ENCODE measurements around the gene RETREG1.

Gene RETREG1

DNA sequence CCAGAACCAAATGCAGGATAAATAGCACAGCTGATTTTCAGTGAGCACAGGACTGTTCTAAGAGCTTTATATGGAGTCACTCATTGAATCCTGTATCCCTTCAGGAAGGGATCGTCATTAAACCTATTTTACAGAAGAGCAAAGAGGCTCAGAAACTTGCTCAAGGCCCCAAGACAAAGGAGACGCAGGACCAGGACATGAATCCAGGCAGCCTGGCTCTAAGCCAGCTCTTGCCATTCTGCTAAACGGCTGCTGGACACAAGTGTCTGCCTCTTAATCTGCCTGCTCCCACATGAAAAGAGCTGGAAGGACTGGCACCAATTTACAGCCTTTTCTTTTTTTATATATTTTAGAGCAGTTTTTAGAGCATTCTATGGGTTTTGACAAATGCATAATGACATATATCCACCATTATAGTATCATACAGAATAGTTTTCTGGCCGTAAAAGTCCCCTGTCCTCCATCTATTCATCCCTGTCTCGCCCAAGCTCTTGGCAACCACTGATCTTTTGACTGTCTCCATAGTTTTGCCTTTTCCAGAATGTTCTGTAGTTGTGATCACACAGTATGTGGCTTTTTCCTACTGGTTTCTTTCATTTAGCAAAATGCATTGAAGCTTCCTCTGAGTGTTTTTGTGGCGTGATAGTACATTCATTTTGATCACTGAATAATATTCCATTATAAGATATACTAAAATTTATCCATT lies 37.5 kb downstream of the RETREG1 start:
- DNase-seq: no peak

- no peak for DNase-seq
Measured at GRCh38 chr5:16578474-16578883, 38.3 kb downstream of the RETREG1 start.

GRCh38 chr5:16577677-16578076 lies 39.1 kb downstream of the RETREG1 start:
- no peak for DNase-seq

GRCh38 chr5:16574789-16575721 lies 41.7 kb downstream of the RETREG1 start:
- no peak for DNase-seq

- DNase-seq: no peak
Measured at GRCh38 chr5:16573401-16573800, 43.4 kb downstream of the RETREG1 start.

- no peak for DNase-seq
Measured at GRCh38 chr5:16572289-16573015, 44.3 kb downstream of the RETREG1 start.

GRCh38 chr5:16571016-16571415 lies 45.8 kb downstream of the RETREG1 start:
- DNase-seq: no peak

GRCh38 chr5:16570121-16570815 lies 46.5 kb downstream of the RETREG1 start:
- DNase-seq: no peak

- DNase-seq: no peak
Measured at GRCh38 chr5:16568875-16569580, 47.8 kb downstream of the RETREG1 start.

- no peak for DNase-seq
Measured at GRCh38 chr5:16567365-16567764, 49.4 kb downstream of the RETREG1 start.

- no peak for DNase-seq
Measured at GRCh38 chr5:16565118-16565517, 51.7 kb downstream of the RETREG1 start.

DNA sequence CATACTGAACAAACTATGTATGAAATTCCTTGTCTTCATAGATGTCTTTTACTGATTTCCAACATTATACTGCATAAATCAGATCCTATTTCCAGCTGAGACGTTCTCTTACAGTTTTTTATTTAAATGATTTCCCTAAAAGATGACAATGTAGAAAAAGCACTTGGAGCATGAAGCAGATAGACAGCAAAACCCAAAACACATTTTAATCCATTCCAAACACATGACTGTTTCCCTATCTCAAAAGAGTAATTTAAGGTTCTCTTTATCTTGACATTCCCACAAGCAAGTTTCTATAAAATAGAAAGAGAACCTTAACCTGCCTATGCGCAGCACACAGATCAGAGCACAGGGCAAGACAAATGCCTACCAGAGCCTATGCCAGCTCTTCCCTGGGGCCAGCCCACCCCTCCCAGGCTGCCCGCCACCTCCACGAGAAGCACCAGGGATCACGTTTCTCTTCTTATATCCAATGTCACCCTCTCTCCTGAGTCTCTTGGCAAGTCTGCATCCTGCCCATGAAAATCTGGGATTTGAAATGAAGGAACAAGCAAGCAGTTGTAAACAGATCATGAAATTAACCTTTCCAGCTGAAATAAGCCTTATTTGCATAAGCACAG lies 52.4 kb downstream of the RETREG1 start:
- no peak for DNase-seq

DNA sequence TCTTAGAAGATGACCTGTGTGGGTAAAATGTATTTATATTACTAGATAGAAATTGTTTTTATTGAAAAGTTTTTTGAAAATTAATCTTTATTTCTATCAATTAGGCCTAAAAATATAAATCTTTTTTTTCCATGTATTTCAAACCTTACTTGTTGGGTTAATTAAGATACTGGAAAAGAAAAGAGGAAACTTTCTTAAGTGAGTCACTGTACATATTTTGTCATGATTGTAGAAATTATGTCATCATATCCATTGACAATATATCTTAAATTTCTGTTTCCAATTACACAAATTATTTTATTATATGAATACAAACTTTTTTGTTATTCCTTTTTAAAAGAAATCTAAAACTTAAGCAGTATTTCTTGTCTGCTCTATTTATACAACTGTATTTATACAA lies 53.1 kb downstream of the RETREG1 start:
- DNase-seq: no peak

DNA sequence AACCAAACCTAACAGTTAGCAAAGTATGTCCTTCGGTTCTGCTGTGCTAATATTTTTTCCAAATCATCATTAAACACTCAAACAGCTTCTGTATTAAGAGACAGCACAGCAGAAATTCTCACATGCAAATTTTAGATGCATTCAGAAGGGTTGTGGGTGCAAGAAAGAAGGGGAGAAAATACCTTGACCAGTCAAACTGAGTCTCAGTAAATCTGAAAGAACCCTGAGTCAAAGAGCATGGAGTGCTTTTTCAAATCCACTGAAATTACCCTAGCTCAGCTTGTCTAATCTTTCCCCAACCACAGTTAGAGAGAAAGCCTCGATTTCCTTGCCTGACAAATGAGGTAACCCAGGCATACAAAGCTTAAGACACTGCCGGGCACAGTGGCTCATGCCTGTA lies 55.1 kb downstream of the RETREG1 start:
- no peak for DNase-seq

DNA sequence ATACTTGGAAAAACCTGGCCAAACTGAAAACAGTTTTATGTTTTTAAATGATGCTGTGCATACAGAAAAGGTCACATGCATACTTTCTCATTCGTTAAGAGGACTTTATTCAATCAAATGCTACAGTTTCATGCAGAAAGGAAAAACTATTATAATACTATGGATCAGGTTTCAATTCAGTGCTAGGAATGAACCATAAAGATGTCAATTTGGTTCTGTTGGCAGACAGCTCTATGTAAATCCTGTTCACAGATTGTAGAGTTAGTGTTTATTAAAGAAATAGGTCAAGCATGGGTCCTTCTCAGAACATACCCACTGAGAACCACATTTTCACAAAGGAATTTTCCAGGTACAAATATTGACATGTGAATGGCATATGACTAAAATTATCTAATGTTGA lies 57.1 kb downstream of the RETREG1 start:
- no peak for DNase-seq

DNA sequence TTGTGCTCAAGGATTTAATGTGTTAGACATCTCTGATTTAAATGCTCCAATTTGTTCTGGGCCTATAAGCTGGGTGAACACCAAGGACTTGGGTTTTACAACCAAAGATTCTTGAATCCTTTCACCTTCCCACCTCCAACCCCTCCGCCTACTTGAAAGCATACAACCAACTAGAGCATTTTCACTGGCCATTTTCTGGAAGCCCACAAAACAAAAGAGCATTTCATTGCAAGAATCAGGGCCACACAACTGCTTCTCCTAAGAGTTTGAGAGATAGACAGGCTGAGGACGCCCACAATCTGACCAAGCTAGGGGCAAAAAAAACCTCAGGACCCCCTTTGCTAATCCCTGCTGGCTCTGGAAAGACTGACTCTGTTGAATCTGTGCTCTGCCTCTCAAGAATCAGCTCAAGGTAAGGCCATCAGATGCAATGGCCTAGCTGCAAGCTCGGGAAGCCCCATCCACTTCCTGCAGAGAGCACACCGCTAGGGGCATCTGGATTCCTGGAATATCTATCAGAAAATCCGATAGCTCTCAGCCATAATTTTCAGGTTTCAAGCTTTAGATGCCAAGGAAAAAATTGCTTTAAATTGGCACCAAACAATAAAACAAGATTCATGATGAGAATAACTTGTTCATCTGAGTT lies 57.7 kb downstream of the RETREG1 start:
- DNase-seq: no peak

- no peak for DNase-seq
Measured at GRCh38 chr5:16557477-16557876, 59.3 kb downstream of the RETREG1 start.

DNA sequence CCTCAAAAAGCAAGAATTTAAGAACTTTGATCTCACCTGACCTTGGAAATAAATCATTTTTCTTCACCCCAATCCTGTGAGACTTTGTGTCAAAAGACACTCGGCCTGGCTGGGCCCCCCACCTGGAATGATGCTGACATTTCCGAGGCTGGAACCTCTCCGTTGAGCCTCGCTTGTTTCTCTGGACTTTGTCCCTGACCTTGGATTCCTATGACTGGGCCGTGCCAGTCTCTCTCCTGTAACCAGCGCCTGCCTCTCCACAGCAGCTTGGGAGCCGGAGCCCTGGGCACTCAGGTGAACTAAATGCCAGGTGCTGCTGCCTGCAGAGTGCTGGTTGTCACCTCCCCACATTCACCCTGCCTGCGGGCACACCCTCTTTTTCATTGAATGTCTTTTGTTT lies 62.7 kb downstream of the RETREG1 start:
- no peak for DNase-seq

GRCh38 chr5:16552666-16553343 lies 64.0 kb downstream of the RETREG1 start:
- no peak for DNase-seq

GRCh38 chr5:16551628-16552027 lies 65.2 kb downstream of the RETREG1 start:
- DNase-seq: no peak
